ENCODE data around the gene OR6N2.

OR6N2 gene

DNA sequence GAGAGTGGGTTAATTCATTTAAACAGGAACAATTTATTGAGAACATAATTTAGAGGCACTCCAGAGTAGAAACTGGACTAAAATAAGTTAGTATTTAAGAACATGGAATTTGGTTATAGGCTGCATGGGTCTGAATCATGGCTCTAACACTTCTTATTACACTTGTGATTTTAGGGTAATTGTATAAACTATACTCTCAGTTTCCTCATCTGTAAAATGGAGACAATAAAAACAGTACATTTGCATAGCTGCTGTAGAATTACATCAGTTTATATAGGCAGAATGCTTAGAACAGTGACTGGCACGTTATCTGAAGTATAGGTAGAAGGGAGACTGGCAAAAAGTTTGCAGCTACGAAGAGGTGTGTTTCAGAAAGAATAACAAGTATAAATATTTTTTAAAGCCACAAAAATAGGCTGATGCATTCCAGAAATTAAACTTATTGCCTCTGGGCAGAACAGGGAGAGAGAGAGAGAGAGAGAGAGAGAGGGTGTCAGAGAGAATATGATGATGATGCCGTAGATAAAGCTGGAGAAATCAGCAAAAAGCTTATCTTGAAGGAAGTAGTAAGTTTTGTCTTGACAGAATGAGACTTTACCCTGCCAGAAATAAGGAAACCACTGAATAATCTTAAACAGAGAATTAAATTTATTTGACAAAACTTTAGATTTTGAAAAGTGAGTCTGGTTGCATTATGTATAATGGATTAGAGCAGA is 52.3 kb downstream of the OR6N2 start:
- Mint-ChIP-seq H3K9me3 (no peaks in the 10 kb centered on the region), H3K4me1 (ENCODE audit: low read depth) (no peaks in the 10 kb centered on the region), H3K27ac (no peak overlapping the region)

DNA sequence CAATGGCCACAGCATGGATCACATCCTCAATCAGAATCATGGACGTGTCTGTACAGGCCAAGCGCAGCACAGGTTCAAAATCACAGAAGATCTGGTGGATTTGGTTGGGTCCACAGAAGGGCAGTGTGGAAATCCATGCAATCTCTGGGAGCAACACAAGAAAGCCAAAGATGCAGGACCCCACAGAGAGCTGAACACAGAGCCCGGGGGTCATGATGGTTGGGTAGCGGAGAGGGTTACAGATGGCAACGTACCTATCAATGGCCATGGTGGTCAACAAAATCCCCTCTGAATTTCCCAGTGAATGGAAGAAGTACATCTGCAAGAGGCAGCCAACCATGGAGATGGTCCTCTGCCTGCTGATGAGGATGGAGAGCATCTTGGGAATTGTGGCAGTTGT is 56.6 kb downstream of the OR6N2 start:
- no peaks in the 10 kb centered on the region for H3K36me3 Mint-ChIP-seq (ENCODE audit: low read depth)
- H3K4me1 Mint-ChIP-seq (ENCODE audit: low read depth) = no peaks in the 10 kb centered on the region
- H3K27me3 Mint-ChIP-seq (ENCODE audit: low read depth) = peaks cover 27% of the 10 kb centered on the region
- H3K4me3 Mint-ChIP-seq = no peak overlapping the region
- DNase-seq (ENCODE audit: low spot score) = no peak
- no peaks in the 10 kb centered on the region for H3K9me3 Mint-ChIP-seq
- H3K27ac Mint-ChIP-seq = no peak overlapping the region

More for the DNA sequence above, 52.3 kb downstream of the OR6N2 start:
- no peak for DNase-seq (ENCODE audit: low spot score)
- Mint-ChIP-seq H3K4me3 (no peak overlapping the region), H3K36me3 (ENCODE audit: low read depth) (no peaks in the 10 kb centered on the region), H3K27me3 (ENCODE audit: low read depth) (peaks cover 25% of the 10 kb centered on the region)

Data from T-helper 2 cell treated with Interferon-gamma antibody and Interleukin-4, amounts not matched to agents 5 μg/mL and 100 μg/mL, for 36 hours (primary cell).